NCI-H345 treated with DMSO at 0.1 percent for 48 hours (cell line): ENCODE data around the gene UNG.

ENCODE experiments used
- DNase-seq: peaks from one replicate; lab custom pipeline; 2025; ENCODE audit not compliant: unreplicated experiment; lab: John Stamatoyannopoulos, UW

Gene UNG

DNA sequence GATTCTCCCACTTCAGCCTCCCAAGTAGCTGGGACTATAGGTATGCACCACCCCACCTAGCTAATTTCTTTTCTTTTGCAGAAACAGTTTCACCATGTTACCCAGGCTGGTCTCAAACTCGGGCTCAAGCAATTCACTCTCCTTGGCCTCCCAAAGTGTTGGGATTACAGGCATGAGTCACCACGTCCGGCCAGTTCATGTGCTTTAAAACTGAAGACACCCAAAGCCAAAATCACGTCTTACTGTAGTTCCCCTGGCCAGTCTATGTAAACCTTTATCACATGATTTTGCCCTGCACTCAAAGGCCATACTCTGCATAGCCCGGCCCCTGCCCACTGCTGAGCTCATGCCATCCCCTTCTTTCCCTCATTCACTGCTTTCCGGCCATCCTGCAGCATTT lies 8.6 kb upstream of the UNG start:
- no peak for DNase-seq

DNA sequence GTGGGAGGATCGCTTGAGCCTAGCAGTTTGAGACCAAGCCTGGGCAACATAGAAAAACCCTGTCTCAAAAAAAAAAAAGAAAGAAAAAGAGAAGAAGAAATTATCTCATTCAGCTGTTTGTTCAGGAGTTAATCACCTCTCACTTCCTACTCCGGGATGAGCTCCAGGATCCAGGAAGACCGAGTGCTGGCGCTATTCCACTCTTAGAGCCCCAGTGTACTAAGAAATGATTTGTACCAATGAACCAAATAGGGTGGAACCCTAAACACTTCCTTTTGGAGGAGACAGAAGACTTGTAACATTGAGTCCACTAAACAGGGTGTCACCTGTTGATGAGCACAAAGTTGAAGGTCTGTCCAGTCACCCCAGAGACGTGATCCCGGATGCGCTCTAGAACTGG lies 7.7 kb upstream of the UNG start:
- DNase-seq = no peak

DNA sequence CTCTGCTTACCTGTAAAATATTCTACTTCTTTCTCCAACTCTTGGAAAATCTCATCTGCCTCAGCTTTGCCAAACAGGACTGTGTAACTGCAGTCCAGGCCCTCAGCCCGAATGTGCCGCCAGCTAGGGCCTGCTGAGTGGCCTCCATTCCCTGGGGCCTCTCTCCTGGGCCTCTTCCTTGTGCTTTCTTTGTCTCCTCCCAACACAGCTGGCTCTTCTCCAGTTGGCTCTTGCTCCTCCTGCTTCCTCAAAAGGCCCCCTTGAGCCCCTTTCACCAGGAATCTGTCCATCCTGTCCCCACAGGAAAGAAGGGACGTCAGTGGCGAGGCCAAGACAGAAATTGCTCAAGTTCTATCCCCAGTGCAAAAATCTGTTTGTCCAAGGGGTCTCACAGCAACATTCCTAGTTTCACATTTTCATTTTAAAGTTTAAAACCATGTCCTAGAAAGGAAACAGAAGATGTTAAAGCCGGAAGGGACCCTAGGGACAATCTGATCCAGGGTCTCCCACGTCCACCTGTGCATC lies 4.8 kb upstream of the UNG start:
- no peak for DNase-seq

DNA sequence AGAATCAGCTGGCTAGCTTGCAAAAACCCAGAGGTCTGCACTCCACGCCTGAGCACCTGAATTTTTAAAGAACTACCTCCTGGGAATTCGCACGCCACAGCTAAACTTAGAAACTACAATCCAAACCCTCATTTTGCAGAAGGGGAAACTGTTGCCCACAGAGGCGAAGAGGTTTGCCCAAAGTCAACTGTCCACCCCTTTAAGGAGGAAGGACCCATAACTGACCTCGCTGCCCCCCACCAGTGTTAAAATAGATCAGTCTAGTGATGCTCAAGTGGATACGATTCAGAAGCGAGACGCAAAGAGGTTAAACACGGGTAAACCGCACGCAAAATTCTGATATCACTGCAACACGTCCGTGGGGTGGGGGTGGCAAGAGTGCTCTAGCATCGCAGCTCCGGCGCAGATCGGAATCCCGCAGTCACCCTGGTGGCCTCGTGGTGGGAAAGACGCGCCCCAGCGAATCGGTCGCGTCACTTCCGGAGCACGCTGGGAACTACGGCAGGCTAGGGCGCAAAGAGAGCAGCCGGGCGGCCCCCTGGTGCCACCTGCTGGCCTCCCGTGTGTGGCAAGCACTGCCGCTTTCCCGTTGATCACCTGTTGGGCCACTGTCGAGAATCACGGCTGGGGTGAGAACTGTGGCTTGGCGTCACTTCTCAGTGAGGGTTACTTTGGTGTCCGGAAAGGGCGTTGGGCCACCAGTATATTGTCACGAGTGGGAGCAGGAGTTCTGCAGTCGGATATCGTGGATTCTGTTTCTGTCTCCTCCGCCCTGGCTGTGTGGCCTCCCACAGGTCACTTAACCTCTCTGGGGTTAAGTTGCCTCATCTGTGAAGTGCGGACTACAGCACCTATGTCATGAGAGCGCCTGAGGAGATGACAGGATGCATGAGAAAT lies 4.1 kb upstream of the UNG start, which contains the start of gene ALKBH2:
Gene ALKBH2, minus strand, starts transcription at position 451 of the 897 bp plus-strand sequence. CDS start 686 bp downstream, outside the sequence.
- DNase-seq = peak; percentile 93

DNA sequence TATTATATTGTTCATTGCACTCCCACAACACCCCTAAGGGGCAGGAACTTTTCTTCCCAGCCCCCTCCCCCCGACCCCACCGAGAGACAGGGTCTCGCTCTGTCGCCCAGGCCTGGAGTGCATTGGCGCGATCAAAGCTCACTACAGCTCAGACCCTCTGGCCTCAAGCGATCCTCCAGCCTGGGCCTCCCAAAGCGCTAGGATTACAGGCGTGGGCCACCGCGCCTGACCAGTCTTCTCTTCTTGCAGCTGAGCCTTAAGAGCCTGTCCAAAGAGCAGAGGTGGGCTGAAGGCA lies 310 bp upstream of the UNG start:
- no peak for DNase-seq

DNA sequence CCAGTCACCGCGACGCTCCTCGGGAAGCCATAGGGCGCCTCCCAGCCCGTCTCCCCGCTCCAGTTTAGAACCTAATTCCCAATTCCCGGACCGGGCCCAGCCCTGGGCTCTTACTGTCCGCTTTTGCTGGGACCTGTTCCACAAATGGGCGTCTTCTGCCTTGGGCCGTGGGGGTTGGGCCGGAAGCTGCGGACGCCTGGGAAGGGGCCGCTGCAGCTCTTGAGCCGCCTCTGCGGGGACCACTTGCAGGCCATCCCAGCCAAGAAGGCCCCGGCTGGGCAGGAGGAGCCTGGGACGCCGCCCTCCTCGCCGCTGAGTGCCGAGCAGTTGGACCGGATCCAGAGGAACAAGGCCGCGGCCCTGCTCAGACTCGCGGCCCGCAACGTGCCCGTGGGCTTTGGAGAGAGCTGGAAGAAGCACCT lies 797 bp downstream of the UNG start:
- DNase-seq = no peak

DNA sequence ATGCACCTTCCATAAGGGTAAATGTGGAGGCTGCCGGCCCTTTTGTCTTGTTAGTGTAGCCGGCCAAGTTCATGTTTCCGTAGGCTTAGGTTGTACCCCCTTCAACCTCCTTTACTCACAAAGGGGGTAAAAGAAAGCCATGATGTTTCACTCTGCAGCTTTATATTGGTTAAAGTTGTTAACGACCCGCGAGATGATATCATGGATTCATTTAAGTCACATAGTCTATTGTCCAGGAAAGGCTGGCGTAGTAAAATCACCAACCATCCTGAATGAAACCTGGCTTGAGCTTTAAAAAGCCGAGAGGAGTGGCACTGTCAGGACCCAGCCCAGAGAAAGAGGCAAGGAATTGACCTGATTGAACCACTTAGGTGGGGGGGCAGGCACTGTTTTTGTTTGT lies 1.3 kb downstream of the UNG start:
- DNase-seq = no peak

DNA sequence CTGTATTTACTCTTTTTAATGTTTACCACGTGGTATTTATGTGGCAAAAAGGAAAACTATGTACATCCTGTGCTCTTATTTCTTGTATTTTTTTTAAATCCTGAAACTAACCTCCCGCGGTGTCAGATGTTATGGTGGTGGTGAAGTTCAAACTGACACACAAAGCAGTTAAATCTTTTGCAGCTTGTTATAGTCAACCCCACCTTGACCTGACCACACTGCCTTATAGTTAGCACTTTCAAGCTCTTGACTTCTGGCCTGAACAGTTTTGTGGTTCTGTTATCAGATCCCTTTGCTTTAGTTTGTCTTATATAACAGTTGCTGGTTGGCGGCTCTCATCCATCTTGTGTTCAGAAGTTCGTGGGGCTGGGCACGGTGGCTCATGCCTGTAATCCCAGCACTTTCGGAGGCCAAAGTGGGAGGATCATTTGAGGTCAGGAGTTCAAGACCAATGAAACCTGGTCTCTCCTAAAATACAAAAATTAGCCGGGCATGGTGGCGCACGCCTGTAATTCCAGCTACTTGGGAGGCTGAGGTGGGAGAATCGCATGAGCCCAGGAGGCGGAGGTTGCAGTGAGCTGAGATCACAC lies 2.1 kb downstream of the UNG start:
- no peak for DNase-seq

DNA sequence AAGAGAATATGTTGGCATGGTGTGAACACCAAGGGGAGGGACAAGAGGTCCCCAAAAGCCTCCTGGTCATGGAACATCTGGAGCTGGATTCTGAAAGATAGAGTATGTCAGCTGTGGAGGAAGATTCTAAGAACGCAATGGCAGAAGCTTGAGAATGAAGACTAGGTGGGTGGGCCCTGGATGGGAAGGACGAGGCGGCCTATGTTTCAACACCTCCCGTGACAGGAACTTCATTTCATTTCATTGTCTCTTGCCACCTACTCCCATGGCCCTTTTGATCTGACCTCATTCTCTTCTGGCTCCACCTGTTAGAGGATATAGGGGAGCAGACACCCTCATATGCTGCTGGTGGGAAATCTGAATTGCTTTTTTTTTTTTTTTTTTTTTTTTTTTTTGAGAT lies 3.3 kb downstream of the UNG start:
- DNase-seq = no peak

DNA sequence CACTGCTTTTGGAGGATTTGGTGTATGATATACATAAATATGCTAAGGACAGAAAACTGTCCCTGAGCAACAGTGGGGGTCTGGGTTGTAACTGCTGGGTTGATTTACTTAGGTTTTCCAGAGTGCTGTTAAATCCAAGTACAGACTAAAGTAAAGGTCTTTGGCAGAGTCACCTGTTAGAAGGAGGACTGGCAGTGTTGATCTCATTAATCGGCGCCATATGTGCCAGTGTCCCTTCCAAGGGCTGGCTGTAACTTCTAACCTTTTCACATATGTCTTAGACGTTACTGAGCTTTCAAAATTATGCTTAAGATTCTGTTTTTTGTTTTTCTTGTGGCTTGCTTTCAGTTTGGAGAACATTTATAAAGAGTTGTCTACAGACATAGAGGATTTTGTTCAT lies 5.1 kb downstream of the UNG start:
- no peak for DNase-seq

DNA sequence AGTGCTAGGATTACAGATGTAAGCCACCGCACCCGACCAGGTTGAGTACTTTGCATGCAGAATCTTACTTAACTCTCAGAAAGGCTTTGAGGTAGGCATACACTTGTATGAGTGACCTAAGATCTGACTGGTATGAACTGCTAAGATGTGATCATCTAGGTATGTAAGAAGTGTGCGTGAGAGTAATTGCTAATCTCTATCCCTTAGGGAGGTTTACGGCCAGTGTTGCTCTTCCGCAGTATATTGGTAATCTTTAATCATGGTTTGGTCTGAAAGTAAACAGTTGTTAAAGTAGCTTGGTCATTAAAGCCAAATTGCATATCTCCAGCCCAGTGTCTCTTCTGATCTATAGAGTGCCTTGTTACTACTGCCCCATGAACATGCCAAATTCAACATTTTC lies 7.8 kb downstream of the UNG start:
- no peak for DNase-seq

DNA sequence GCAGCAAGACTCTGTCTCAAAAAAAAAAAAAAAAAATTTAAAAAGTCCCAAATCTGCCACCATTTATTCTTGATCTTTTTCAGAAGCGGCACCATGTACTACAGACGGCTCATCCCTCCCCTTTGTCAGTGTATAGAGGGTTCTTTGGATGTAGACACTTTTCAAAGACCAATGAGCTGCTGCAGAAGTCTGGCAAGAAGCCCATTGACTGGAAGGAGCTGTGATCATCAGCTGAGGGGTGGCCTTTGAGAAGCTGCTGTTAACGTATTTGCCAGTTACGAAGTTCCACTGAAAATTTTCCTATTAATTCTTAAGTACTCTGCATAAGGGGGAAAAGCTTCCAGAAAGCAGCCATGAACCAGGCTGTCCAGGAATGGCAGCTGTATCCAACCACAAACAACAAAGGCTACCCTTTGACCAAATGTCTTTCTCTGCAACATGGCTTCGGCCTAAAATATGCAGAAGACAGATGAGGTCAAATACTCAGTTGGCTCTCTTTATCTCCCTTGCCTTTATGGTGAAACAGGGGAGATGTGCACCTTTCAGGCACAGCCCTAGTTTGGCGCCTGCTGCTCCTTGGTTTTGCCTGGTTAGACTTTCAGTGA lies 12.5 kb downstream of the UNG start:
- DNase-seq = no peak

DNA sequence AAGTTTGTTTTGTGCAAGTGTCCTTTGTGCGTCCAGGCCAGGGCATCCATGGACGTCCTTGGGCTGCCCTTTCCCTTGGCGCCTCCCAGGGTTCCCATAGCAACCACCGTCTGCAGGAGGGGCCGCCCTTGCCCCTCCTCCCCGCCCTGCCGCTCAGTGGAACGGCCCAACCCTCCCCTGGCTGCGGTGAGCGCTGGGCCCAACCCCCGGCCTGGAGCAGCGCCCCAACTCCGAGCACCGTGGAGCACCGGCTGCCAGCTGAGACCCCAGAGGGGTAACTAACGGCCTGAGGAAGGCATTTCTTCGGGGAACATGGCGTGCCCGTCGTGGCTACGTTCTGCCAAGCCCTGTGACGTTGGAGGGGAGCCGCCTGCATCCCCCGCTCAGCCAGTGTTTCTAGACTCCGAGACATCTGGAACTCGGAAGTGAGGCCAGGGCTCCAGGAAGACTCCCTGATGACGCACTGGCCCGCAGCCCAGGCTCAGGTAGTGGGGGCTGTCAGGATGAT lies 13.6 kb downstream of the UNG start:
- no peak for DNase-seq

DNA sequence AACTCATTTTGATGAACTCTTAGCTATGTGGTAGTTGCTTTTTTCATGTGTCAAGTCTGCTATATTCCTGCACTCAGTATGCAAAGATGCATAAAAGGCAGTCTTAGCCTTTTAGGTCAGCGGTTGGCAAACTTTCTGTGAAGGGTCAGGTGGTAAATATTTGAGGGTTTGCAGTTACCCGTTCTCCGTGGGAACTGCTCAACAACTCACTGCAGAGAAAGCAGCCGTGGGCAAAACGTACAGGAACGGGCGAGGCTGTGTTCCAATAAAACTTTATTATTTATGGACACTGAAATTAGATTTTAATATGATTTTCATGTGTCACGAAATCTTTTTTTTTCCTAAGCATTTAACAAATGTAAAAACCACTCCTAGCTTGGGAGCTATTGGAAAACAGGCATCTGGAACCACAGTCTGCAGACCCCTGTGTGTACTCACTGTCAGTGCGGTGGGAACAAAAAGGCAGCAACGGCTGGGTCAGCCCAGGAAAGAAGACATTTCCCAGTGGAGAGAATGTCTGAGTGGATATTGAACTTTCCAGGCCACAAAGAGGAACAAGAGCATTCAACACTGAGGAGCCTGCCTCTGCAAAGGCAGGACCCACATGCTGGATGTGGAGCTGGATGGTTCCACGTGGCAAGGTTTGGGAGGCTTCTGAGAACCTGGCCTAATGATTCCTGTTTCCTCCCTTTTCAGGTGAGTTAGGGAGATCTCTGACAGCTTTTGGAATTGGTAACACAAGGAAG lies 15.5 kb downstream of the UNG start:
- DNase-seq = no peak

DNA sequence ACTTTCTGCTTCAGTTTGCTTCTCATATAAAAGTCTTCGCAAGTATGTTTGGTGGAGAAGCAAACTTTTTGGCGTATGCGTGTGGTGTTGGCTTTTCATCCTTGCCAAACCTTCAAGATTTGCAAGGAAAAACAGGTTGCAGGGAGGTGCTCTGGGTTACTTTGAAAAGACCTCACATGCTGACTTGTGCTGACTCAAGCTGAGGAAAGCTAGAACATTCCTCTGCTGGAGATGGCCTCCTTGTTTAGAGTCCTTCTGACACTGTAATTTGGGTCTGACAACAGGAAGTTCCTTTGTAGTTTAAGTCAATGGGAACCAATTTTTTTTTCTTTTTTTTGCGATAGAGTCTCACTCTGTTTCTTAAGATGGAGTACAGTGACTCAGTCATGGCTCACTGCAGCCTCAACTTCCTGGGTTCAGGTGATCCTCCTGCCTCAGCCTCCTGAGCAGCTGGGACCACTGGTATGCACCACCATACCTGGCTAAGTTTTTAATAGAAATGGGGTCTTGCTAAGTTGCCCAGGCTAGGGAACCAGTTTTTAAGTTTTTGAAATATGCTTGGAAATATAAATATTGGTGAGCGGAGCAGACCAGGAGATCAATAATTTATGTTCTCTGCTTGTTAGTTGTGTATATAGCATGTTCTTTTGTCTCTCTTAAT lies 16.4 kb downstream of the UNG start:
- no peak for DNase-seq

DNA sequence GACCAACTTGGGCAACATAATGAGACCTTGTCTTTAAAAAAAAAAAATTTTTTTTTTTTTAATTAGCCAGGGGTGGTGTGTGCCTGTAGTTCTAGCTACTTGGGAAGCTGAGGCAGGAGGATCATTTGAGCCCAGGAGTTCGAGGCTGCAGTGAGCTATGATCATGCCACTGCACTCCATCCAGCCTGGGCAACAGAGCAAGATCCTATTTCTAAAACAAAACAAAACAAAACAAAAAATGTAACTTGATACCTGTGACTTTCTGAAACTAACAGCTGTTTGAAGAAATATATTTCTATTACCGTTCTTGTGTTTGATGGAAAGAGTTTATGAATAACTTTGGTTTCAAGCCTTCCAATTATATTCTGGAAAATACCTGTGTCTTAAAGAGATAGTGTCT lies 17.2 kb downstream of the UNG start:
- no peak for DNase-seq

DNA sequence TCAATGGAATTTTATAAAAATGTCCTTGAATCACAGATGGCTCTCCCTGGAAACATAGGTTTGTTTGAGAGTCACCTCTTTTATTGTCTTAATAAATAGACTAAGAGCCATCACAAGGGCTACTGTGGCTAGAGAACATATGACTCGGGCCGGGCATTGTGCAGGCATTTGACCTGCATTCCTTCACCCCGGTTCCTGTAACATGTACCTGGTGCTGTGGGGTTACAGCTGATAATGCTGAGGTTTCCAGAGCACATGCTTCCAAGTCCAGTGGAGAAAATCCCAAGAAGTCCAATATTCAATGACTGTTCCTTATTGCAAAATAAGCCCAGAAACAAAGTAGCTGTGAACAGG lies 18.0 kb downstream of the UNG start:
- DNase-seq = no peak

DNA sequence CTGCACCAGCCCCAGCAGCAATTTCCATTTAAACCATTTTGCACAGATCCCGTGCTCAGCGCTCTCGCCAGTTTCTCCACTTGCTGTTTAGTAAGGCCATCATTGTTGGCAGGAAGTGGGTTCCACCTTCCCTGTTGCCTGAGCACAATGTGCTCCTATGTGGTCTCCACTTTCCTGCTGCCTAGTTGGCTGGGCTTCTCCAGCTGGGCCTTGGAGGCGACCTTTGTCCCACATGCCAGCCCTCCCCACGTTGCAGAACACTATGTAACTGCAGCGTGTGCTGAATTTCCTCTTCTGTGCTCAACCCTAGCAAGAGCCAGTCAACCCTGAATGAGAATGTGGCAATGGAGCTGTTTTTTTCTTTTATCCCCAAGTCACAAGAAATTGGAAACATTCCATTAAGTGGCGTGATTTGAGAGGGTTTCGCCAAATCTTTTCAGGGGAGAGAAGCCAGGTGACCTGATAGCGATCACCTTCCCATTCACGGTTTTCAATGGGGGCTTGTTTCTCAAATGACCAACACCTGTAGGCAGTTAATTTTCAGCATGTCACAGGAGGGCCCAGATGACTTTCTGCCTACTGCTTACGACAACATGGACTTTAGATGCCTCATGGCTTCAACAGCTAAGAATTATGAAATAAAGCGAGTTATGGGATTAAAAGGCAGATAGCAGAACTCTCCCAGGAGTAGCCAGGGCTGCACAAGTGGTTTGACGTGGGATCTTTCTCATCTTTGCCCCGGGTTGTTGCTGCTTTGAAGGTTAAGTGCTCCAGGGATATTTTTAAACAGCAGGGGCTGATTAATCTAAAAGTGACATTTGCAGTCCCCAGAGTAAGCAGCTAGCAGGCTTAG lies 18.6 kb downstream of the UNG start, which contains the start of gene ACACB:
Gene ACACB, plus strand, starts transcription at position 830 of the 853 bp plus-strand sequence. CDS start 22,819 bp downstream, outside the sequence.
- no peak for DNase-seq

DNA sequence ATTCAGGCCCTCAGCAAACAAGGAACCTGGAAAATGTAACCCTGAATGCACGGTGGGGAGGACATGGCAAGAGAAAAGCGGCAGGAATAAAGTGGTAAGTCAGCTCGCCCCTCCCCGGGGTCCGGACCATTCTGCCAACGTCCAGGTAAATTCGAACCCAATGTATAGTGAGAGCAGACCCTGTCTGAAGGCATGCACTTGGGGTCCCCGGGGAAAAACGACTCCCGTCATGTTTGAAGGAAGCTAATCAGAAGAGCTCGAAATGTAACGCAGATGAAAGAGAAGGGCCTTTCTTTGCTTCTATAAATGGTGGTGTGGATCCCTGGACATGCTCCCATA lies 19.2 kb downstream of the UNG start:
- no peak for DNase-seq

DNA sequence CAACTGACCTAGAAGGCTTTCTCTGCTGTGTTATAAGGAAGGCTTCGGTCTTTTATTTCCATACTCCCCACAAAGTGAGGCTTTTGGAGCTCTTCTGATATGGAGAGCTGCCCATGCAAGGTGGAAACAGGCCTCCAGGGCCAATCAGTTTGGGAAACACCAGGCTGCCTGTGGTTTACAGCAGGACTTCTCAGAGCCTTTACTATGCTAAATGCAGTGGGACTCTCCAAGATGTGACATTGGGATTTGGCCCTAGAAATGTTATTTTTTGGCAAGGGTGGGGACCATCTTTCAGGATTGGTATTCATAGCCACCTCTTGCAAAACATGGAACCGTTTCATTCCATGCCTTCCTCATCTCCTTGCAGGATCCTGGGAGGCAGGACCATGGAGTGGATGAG lies 22.7 kb downstream of the UNG start:
- DNase-seq = no peak
